ENCODE data around the gene ACSM4. TPM values are rescaled to one million over a fixed set of nuclear protein-coding genes. Genes with fewer than 3 reads are reported as not detected.
A peak's percentile ranks its signal among the peaks of the same experiment; 100 is the strongest.

ACSM4 gene
- total RNA-seq, 1 experiment from 2014 or later = not detected

DNA sequence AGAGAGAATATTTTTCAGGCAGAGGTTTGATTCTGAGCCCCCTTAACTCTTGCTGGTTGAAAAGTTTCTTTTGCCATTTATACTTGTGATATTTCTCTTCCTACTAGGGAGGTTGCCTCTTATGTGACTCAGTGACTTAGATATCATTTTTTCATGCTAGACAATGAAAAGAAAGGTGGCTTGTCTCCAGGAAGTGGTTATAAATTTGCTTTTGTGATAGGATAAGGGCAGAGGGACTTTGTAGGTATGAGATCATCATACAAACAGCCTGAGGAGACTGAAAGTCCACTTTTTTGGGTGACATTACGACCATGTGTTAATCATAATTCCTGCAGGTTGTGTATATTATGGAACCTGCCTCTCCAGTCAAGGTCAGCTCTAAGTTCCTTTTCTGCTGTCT lies 35.8 kb downstream of the ACSM4 start (continued):
- TF ChIP-seq, protein P1, sequence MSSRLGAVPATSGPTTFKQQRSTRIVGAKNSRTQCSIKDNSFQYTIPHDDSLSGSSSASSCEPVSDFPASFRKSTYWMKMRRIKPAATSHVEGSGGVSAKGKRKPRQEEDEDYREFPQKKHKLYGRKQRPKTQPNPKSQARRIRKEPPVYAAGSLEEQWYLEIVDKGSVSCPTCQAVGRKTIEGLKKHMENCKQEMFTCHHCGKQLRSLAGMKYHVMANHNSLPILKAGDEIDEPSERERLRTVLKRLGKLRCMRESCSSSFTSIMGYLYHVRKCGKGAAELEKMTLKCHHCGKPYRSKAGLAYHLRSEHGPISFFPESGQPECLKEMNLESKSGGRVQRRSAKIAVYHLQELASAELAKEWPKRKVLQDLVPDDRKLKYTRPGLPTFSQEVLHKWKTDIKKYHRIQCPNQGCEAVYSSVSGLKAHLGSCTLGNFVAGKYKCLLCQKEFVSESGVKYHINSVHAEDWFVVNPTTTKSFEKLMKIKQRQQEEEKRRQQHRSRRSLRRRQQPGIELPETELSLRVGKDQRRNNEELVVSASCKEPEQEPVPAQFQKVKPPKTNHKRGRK (CRISPR knock-in tag; IDR thresholded peaks at IDR 0.05; ENCODE audit: borderline replicate concordance) = no peak
- TF ChIP-seq GABPB1 (CRISPR knock-in tag; IDR thresholded peaks at IDR 0.05) = no peak
- TF ChIP-seq, protein P2, sequence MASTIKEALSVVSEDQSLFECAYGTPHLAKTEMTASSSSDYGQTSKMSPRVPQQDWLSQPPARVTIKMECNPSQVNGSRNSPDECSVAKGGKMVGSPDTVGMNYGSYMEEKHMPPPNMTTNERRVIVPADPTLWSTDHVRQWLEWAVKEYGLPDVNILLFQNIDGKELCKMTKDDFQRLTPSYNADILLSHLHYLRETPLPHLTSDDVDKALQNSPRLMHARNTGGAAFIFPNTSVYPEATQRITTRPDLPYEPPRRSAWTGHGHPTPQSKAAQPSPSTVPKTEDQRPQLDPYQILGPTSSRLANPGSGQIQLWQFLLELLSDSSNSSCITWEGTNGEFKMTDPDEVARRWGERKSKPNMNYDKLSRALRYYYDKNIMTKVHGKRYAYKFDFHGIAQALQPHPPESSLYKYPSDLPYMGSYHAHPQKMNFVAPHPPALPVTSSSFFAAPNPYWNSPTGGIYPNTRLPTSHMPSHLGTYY (CRISPR knock-in tag; IDR thresholded peaks at IDR 0.05) = no peak
- TF ChIP-seq, protein P3, sequence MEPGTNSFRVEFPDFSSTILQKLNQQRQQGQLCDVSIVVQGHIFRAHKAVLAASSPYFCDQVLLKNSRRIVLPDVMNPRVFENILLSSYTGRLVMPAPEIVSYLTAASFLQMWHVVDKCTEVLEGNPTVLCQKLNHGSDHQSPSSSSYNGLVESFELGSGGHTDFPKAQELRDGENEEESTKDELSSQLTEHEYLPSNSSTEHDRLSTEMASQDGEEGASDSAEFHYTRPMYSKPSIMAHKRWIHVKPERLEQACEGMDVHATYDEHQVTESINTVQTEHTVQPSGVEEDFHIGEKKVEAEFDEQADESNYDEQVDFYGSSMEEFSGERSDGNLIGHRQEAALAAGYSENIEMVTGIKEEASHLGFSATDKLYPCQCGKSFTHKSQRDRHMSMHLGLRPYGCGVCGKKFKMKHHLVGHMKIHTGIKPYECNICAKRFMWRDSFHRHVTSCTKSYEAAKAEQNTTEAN (CRISPR knock-in tag; IDR thresholded peaks at IDR 0.05) = no peak

DNA sequence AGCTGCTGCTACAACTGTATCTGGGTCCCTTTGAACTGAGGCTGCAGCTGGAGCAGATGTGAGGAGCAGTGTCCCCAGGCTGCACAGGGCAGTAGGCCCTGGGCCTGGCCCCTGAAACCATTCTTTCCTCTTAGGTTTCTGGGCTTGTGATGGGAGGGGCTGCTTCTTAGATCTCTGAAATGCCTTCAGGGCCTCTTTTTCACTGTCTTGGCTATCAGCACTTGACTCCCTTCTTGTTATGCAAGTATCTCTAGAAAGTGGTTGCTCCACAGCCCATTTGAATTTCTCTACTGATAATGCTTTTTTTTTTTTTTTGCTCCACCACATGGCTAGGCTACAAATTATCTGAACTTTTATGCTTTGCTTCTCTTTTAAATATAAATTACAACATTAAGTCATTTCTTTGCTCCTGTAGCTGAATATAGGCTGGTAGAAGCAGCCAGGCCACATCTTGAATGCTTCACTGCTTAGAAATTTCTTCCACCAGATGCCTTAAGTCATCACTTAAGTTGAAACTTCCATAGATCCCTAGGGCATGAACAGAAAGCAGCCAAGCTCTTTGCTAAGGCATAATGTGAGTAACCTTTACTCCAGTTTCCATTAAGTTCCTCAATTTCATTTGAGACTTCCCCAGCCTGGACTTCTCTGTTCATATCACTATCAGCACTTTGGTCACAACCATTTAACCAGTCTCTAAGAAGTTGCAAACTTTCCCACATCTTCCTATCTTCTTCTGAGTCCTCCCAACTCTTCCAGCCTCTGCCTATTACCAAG lies 41.1 kb downstream of the ACSM4 start:
- no peak overlapping the region for H3K27ac Mint-ChIP-seq
- TF ChIP-seq JAZF1 (CRISPR knock-in tag; IDR thresholded peaks at IDR 0.05) = no peak
- peaks cover 44% of the 10 kb centered on the region for H3K36me3 Mint-ChIP-seq
- H3K9me3 Mint-ChIP-seq = peaks cover 53% of the 10 kb centered on the region
- ATAC-seq (no peak), DNase-seq (ENCODE audit: low spot score) (no peak)
- H3K4me3 Mint-ChIP-seq = no peak overlapping the region
- POLR2A ChIA-PET = no interaction called here
- H3K4me1 Mint-ChIP-seq = peaks cover 7% of the 10 kb centered on the region
- CTCF ChIA-PET = no interaction called here
- no peaks in the 10 kb centered on the region; the same call in 1 of the 2 replicates for H3K27me3 Mint-ChIP-seq (ENCODE audit: low read depth)

DNA sequence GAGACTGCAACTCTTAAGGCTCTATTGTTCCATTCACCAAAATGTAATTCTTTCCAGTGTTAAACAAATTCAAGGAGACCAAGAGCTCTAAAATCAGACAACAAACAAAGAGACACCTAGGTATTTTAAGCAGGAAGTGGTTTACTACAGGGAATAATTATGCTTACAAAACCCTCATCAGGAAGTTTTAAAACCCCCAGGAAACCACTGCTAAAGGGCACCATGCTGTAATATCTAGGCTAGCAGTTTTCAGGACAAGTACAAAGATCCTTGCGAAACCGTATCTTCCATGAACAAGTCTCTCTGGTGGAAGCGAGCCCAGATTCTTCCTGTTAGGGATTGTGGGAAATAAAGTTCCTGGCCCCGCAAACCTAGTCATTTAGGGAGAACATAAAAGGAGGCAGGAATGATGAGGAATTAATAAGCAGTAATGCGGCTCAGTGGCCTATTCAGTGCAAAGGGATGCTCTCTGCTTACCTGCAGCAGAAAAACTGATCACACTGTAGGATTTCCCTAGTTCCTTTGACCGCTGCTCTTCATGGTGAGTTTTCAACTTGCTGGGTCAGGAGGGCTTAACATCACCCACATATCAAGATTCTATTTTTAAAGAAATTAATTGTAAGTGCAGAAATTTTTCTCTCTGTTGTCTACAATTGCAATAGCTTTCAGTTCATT lies 42.8 kb downstream of the ACSM4 start:
- H3K36me3 Mint-ChIP-seq = peaks cover 40% of the 10 kb centered on the region
- DNase-seq (ENCODE audit: low spot score) (no peak), ATAC-seq (no peak)
- H3K4me3 Mint-ChIP-seq = no peak overlapping the region
- peaks cover 46% of the 10 kb centered on the region for H3K9me3 Mint-ChIP-seq
- peak overlapping the region; percentile 30; the same call in 1 of the 2 replicates for H3K27ac Mint-ChIP-seq
- TF ChIP-seq, protein P2 (CRISPR knock-in tag; IDR thresholded peaks at IDR 0.05) = no peak
- TF ChIP-seq CREM (CRISPR knock-in tag; IDR thresholded peaks at IDR 0.05) (no peak), GTF2I (CRISPR knock-in tag; conservative IDR thresholded peaks at IDR 0.05) (no peak)
- TF ChIP-seq, protein P4, sequence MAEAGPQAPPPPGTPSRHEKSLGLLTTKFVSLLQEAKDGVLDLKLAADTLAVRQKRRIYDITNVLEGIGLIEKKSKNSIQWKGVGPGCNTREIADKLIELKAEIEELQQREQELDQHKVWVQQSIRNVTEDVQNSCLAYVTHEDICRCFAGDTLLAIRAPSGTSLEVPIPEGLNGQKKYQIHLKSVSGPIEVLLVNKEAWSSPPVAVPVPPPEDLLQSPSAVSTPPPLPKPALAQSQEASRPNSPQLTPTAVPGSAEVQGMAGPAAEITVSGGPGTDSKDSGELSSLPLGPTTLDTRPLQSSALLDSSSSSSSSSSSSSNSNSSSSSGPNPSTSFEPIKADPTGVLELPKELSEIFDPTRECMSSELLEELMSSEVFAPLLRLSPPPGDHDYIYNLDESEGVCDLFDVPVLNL (CRISPR knock-in tag; IDR thresholded peaks at IDR 0.05; ENCODE audit: borderline replicate concordance, low read depth) = no peak
- TF ChIP-seq, protein P5, sequence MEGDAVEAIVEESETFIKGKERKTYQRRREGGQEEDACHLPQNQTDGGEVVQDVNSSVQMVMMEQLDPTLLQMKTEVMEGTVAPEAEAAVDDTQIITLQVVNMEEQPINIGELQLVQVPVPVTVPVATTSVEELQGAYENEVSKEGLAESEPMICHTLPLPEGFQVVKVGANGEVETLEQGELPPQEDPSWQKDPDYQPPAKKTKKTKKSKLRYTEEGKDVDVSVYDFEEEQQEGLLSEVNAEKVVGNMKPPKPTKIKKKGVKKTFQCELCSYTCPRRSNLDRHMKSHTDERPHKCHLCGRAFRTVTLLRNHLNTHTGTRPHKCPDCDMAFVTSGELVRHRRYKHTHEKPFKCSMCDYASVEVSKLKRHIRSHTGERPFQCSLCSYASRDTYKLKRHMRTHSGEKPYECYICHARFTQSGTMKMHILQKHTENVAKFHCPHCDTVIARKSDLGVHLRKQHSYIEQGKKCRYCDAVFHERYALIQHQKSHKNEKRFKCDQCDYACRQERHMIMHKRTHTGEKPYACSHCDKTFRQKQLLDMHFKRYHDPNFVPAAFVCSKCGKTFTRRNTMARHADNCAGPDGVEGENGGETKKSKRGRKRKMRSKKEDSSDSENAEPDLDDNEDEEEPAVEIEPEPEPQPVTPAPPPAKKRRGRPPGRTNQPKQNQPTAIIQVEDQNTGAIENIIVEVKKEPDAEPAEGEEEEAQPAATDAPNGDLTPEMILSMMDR (IDR thresholded peaks at IDR 0.05) = no peak
- TF ChIP-seq, protein P6, sequence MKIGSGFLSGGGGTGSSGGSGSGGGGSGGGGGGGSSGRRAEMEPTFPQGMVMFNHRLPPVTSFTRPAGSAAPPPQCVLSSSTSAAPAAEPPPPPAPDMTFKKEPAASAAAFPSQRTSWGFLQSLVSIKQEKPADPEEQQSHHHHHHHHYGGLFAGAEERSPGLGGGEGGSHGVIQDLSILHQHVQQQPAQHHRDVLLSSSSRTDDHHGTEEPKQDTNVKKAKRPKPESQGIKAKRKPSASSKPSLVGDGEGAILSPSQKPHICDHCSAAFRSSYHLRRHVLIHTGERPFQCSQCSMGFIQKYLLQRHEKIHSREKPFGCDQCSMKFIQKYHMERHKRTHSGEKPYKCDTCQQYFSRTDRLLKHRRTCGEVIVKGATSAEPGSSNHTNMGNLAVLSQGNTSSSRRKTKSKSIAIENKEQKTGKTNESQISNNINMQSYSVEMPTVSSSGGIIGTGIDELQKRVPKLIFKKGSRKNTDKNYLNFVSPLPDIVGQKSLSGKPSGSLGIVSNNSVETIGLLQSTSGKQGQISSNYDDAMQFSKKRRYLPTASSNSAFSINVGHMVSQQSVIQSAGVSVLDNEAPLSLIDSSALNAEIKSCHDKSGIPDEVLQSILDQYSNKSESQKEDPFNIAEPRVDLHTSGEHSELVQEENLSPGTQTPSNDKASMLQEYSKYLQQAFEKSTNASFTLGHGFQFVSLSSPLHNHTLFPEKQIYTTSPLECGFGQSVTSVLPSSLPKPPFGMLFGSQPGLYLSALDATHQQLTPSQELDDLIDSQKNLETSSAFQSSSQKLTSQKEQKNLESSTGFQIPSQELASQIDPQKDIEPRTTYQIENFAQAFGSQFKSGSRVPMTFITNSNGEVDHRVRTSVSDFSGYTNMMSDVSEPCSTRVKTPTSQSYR (CRISPR knock-in tag; IDR thresholded peaks at IDR 0.05) = no peak
- TF ChIP-seq, protein P7, sequence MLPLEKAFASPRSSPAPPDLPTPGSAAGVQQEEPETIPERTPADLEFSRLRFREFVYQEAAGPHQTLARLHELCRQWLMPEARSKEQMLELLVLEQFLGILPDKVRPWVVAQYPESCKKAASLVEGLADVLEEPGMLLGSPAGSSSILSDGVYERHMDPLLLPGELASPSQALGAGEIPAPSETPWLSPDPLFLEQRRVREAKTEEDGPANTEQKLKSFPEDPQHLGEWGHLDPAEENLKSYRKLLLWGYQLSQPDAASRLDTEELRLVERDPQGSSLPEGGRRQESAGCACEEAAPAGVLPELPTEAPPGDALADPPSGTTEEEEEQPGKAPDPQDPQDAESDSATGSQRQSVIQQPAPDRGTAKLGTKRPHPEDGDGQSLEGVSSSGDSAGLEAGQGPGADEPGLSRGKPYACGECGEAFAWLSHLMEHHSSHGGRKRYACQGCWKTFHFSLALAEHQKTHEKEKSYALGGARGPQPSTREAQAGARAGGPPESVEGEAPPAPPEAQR (CRISPR knock-in tag; IDR thresholded peaks at IDR 0.05) = no peak
- H3K4me1 Mint-ChIP-seq = peaks cover 7% of the 10 kb centered on the region
- ChIA-PET POLR2A (no interaction called here), CTCF (no interaction called here)
- no peaks in the 10 kb centered on the region; the same call in 1 of the 2 replicates for H3K27me3 Mint-ChIP-seq (ENCODE audit: low read depth)

Measured in WTC11 (cell line).